A549 (cell line): Measurements from ENCODE around the gene STXBP2.

Experiments used
- BHLHE40 ChIP-seq: IDR thresholded peaks from 2 replicates; pipeline ENCODE4 v1.6.1; 2012; ENCODE audit warnings: low read depth, low read length, inconsistent platforms
- CEBPB ChIP-seq, 2 experiments: fragments of >200 bp in 1 of 2; sonication (Bioruptor Twin) in 1 of 2; formaldehyde crosslinking in 1 of 2; IDR thresholded peaks; 2 replicates each; pipeline ENCODE4 v1.6.1; 2012 to 2016
- EP300 ChIP-seq, 2 experiments: fragments of >200 bp; sonication (Bioruptor Twin); formaldehyde crosslinking; IDR thresholded peaks; 2 replicates in 1 of 2; 3 replicates in 1 of 2; pipeline ENCODE4 v1.6.1; 2016 to 2017
- MAFK ChIP-seq: fragments of 450-650 bp; IDR thresholded peaks from 2 replicates; pipeline ENCODE4 v1.6.1; 2014; ENCODE audit not compliant: partially characterized antibody
- MYC ChIP-seq: IDR thresholded peaks from 2 replicates; pipeline ENCODE4 v1.6.1; 2012; ENCODE audit warnings: mild to moderate bottlenecking, inconsistent platforms, low read length, improper control_type of control experiment, borderline replicate concordance
- RFX5 ChIP-seq: fragments of 450-650 bp; IDR thresholded peaks from 2 replicates; pipeline ENCODE4 v1.7.1; 2014; ENCODE audit warnings: antibody characterized with exemption, mild to moderate bottlenecking, moderate library complexity
- RNF2 ChIP-seq: fragments of 200-600 bp; sonication (generic); IDR thresholded peaks from 2 replicates; pipeline ENCODE4 v1.6.1; 2016; ENCODE audit warnings: low read depth, mild to moderate bottlenecking, antibody characterized with exemption, moderate library complexity, borderline replicate concordance
- SMC3 ChIP-seq: fragments of >200 bp; sonication (Bioruptor Twin); formaldehyde crosslinking; IDR thresholded peaks from 3 replicates; pipeline ENCODE4 v1.6.1; 2018; ENCODE audit warnings: inconsistent platforms
- TF ChIP-seq, protein P1 (sequence below): fragments of >200 bp; sonication (Bioruptor Twin); formaldehyde crosslinking; IDR thresholded peaks from 3 replicates; pipeline ENCODE4 v1.6.1; 2016
- TF ChIP-seq, protein P2 (sequence below): fragments of >200 bp; sonication (Bioruptor Twin); formaldehyde crosslinking; IDR thresholded peaks from 3 replicates; pipeline ENCODE4 v1.5.1; 2016
- TF ChIP-seq, protein P3 (sequence below): fragments of 150-350 bp; IDR thresholded peaks from 2 replicates; pipeline ENCODE4 v1.6.1; 2014; ENCODE audit warnings: low read depth, mild to moderate bottlenecking, low read length
- TF ChIP-seq, protein P4 (sequence below): IDR thresholded peaks from 2 replicates; pipeline ENCODE4 v1.6.1; 2012
- TF ChIP-seq, protein P5 (sequence below): IDR thresholded peaks from 2 replicates; pipeline ENCODE4 v1.6.1; 2012; ENCODE audit warnings: low read depth, borderline replicate concordance
- TF ChIP-seq, protein P6 (sequence below): IDR thresholded peaks from 2 replicates; pipeline ENCODE4 v1.6.1; 2012

DNA sequence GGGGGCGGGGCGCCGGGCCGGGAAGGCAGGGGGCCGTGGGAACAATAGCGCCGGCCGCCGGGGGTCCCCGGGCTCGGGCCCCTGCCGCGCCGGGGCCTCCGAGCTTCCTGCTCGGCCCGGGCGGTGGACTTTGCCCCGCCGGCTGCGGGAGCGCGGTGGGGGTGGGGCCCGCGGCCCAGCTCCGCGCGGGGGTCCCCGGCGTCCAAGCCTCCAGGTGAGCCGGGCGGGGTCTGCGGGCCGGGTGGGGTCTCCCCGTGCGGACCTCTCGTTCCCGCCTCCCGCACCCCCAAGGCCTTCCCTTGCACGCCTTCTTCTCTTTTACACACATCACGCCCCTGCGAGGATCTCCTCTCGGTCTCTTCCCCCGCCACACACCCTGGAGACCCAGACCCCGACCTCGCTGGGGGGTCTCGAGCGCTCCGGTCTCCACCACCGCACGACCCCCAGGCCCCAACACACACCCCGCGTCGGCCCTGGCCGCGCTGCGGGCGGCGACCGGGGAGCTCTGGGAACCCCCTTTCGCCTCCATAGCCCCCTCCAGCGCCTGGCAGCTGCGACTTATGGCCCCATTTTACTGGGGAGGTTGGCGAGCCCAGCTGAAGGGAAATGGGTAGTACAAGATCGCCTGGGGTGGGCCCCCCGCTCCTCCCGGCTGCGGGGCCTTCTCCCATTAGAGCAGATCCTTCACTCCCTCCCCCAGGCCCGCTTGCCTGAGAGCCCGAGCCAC lies 40.5 kb upstream of the STXBP2 start:
- TF ChIP-seq, protein P1, sequence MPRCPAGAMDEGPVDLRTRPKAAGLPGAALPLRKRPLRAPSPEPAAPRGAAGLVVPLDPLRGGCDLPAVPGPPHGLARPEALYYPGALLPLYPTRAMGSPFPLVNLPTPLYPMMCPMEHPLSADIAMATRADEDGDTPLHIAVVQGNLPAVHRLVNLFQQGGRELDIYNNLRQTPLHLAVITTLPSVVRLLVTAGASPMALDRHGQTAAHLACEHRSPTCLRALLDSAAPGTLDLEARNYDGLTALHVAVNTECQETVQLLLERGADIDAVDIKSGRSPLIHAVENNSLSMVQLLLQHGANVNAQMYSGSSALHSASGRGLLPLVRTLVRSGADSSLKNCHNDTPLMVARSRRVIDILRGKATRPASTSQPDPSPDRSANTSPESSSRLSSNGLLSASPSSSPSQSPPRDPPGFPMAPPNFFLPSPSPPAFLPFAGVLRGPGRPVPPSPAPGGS: no peak
- TF ChIP-seq RFX5 (no peak), BHLHE40 (no peak), MYC (no peak), EP300 (IDR thresholded peaks at IDR 0.05) (no peak), RNF2 (no peak), MAFK (no peak), SMC3 (no peak), CEBPB (IDR thresholded peaks at IDR 0.05) (no peak)
- TF ChIP-seq, protein P2, sequence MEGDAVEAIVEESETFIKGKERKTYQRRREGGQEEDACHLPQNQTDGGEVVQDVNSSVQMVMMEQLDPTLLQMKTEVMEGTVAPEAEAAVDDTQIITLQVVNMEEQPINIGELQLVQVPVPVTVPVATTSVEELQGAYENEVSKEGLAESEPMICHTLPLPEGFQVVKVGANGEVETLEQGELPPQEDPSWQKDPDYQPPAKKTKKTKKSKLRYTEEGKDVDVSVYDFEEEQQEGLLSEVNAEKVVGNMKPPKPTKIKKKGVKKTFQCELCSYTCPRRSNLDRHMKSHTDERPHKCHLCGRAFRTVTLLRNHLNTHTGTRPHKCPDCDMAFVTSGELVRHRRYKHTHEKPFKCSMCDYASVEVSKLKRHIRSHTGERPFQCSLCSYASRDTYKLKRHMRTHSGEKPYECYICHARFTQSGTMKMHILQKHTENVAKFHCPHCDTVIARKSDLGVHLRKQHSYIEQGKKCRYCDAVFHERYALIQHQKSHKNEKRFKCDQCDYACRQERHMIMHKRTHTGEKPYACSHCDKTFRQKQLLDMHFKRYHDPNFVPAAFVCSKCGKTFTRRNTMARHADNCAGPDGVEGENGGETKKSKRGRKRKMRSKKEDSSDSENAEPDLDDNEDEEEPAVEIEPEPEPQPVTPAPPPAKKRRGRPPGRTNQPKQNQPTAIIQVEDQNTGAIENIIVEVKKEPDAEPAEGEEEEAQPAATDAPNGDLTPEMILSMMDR: no peak
- TF ChIP-seq, protein P3, sequence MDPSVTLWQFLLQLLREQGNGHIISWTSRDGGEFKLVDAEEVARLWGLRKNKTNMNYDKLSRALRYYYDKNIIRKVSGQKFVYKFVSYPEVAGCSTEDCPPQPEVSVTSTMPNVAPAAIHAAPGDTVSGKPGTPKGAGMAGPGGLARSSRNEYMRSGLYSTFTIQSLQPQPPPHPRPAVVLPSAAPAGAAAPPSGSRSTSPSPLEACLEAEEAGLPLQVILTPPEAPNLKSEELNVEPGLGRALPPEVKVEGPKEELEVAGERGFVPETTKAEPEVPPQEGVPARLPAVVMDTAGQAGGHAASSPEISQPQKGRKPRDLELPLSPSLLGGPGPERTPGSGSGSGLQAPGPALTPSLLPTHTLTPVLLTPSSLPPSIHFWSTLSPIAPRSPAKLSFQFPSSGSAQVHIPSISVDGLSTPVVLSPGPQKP: no peak
- TF ChIP-seq, protein P4, sequence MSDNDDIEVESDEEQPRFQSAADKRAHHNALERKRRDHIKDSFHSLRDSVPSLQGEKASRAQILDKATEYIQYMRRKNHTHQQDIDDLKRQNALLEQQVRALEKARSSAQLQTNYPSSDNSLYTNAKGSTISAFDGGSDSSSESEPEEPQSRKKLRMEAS: no peak
- TF ChIP-seq, protein P5, sequence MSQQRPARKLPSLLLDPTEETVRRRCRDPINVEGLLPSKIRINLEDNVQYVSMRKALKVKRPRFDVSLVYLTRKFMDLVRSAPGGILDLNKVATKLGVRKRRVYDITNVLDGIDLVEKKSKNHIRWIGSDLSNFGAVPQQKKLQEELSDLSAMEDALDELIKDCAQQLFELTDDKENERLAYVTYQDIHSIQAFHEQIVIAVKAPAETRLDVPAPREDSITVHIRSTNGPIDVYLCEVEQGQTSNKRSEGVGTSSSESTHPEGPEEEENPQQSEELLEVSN: no peak
- TF ChIP-seq, protein P6, sequence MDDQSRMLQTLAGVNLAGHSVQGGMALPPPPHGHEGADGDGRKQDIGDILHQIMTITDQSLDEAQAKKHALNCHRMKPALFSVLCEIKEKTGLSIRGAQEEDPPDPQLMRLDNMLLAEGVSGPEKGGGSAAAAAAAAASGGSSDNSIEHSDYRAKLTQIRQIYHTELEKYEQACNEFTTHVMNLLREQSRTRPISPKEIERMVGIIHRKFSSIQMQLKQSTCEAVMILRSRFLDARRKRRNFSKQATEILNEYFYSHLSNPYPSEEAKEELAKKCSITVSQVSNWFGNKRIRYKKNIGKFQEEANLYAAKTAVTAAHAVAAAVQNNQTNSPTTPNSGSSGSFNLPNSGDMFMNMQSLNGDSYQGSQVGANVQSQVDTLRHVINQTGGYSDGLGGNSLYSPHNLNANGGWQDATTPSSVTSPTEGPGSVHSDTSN: no peak
